ENCODE data around the gene IQUB.

IQUB gene

GRCh38 chr7:123534383-123535260 lies at the start of gene IQUB:
TSS of gene IQUB (minus strand) at chr7:123534595. CDS start at chr7:123512340, 22,255 bp downstream.
- DNase-seq = peak; percentile 91
- in situ Hi-C loops (cut with MboI; ENCODE audit: low pct_unique_long_range_greater_than_20kb, low sequenced_read_pairs) = no loop called here

GRCh38 chr7:123583821-123584220 lies 49.4 kb upstream of the IQUB start:
- in situ Hi-C loops (cut with MboI; ENCODE audit: low pct_unique_long_range_greater_than_20kb, low sequenced_read_pairs) = no loop called here
- DNase-seq = no peak

- no peak for DNase-seq
- in situ Hi-C loops (cut with MboI; ENCODE audit: low pct_unique_long_range_greater_than_20kb, low sequenced_read_pairs) = no loop called here
These were observed 46.7 kb upstream of the IQUB start for GRCh38 chr7:123581162-123581459.

- in situ Hi-C loops (cut with MboI; ENCODE audit: low pct_unique_long_range_greater_than_20kb, low sequenced_read_pairs) = no loop called here
- DNase-seq = peak; percentile 33
These were observed 46.2 kb upstream of the IQUB start for GRCh38 chr7:123580406-123581161.

- DNase-seq = no peak
- in situ Hi-C loops (cut with MboI; ENCODE audit: low pct_unique_long_range_greater_than_20kb, low sequenced_read_pairs) = no loop called here
These were observed 45.0 kb upstream of the IQUB start for GRCh38 chr7:123579416-123579815.

- in situ Hi-C loops (cut with MboI; ENCODE audit: low pct_unique_long_range_greater_than_20kb, low sequenced_read_pairs) = no loop called here
- no peak for DNase-seq
These were observed 39.6 kb upstream of the IQUB start for GRCh38 chr7:123573896-123574467.

- DNase-seq = no peak
- in situ Hi-C loops (cut with MboI; ENCODE audit: low pct_unique_long_range_greater_than_20kb, low sequenced_read_pairs) = no loop called here
These were observed 38.9 kb upstream of the IQUB start for GRCh38 chr7:123573341-123573740.

GRCh38 chr7:123571684-123572083 lies 37.3 kb upstream of the IQUB start:
- in situ Hi-C loops (cut with MboI; ENCODE audit: low pct_unique_long_range_greater_than_20kb, low sequenced_read_pairs) = no loop called here
- DNase-seq = no peak

GRCh38 chr7:123571187-123571586 lies 36.8 kb upstream of the IQUB start:
- in situ Hi-C loops (cut with MboI; ENCODE audit: low pct_unique_long_range_greater_than_20kb, low sequenced_read_pairs) = no loop called here
- no peak for DNase-seq

GRCh38 chr7:123570390-123571182 lies 36.2 kb upstream of the IQUB start:
- in situ Hi-C loops (cut with MboI; ENCODE audit: low pct_unique_long_range_greater_than_20kb, low sequenced_read_pairs) = no loop called here
- no peak for DNase-seq

- in situ Hi-C loops (cut with MboI; ENCODE audit: low pct_unique_long_range_greater_than_20kb, low sequenced_read_pairs) = no loop called here
- DNase-seq = peak; percentile 39
These were observed 35.1 kb upstream of the IQUB start for GRCh38 chr7:123569352-123570010.

- in situ Hi-C loops (cut with MboI; ENCODE audit: low pct_unique_long_range_greater_than_20kb, low sequenced_read_pairs) = no loop called here
- no peak for DNase-seq
These were observed 27.7 kb upstream of the IQUB start for GRCh38 chr7:123562121-123562520.

- in situ Hi-C loops (cut with MboI; ENCODE audit: low pct_unique_long_range_greater_than_20kb, low sequenced_read_pairs) = no loop called here
- DNase-seq = no peak
These were observed 24.0 kb upstream of the IQUB start for GRCh38 chr7:123558289-123558874.

GRCh38 chr7:123557398-123558288 lies 23.2 kb upstream of the IQUB start, which contains the start of gene NDUFA5:
TSS of gene NDUFA5 (minus strand) at chr7:123557818. CDS start at chr7:123557795, 23 bp downstream.
- DNase-seq = peak; percentile 97
- in situ Hi-C loops (cut with MboI; ENCODE audit: low pct_unique_long_range_greater_than_20kb, low sequenced_read_pairs) = no loop called here

- in situ Hi-C loops (cut with MboI; ENCODE audit: low pct_unique_long_range_greater_than_20kb, low sequenced_read_pairs) = no loop called here
- no peak for DNase-seq
These were observed 22.6 kb upstream of the IQUB start for GRCh38 chr7:123557016-123557397.

- no peak for DNase-seq
- in situ Hi-C loops (cut with MboI; ENCODE audit: low pct_unique_long_range_greater_than_20kb, low sequenced_read_pairs) = no loop called here
These were observed 21.1 kb upstream of the IQUB start for GRCh38 chr7:123555484-123555883.

- in situ Hi-C loops (cut with MboI; ENCODE audit: low pct_unique_long_range_greater_than_20kb, low sequenced_read_pairs) = no loop called here
- DNase-seq = no peak
These were observed 18.8 kb upstream of the IQUB start for GRCh38 chr7:123553159-123553558.

- in situ Hi-C loops (cut with MboI; ENCODE audit: low pct_unique_long_range_greater_than_20kb, low sequenced_read_pairs) = no loop called here
These were observed 18.2 kb upstream of the IQUB start for GRCh38 chr7:123552641-123553040.

More at GRCh38 chr7:123552641-123553040, 18.2 kb upstream of the IQUB start:
- DNase-seq = no peak
